GM19238 (cell line): ENCODE results near the gene ACAP3.

Experiments used
- DNase-seq: peaks from one replicate; pipeline ENCODE4 v3.0.0; 2011; ENCODE audit warnings: low spot score; ENCODE audit not compliant: insufficient read length

Gene ACAP3

DNA sequence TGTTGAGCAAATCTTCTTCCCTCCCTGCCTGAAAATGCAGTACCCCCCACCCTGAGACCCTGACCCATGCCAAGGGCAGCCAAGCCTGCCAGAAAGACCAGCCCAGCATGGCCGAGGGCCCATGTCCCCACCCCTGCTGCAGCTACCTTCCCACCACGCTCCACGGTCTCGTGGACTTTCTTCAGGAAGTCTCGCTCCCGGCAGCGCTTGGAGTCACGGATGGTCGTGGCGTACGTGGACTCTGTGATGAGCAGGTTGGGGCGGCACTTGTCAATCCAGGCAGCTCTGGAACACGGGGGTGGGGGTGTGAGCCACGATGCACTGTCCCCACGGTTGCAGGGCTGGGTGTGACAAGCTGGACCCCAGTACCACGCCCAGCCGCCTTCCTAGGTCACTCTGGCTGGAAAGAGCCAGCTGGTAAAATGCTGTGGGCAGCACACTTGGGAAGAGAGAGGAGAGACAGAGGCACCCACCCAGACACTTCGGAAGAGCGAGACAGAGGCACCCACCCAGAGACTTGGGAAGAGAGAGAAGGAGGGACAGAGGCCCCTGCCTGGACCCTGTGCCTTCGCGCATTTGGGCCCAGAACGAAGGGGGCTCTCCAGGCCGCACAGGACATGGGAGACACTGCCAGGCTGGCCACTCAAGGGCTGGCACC is 7.1 kb upstream of the ACAP3 start:
- DNase-seq: no peak

DNA sequence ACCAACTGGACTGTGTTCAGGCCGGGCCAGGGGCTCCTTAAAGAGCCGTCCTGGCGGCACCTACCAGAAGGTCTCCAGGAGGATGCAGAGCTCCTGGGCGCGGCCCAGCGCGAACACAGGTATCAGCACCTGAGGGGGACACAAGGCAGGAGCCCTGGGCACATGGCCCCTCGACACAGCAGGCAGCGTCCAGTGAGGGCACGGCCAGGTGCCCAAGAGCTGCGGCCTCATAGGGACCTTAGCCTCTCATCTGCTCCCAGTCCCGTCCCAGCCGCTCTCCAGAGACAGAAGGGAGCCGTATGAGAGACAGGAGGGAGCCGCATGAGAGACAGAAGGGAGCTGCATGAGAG is 6.5 kb upstream of the ACAP3 start:
- DNase-seq: no peak

DNA sequence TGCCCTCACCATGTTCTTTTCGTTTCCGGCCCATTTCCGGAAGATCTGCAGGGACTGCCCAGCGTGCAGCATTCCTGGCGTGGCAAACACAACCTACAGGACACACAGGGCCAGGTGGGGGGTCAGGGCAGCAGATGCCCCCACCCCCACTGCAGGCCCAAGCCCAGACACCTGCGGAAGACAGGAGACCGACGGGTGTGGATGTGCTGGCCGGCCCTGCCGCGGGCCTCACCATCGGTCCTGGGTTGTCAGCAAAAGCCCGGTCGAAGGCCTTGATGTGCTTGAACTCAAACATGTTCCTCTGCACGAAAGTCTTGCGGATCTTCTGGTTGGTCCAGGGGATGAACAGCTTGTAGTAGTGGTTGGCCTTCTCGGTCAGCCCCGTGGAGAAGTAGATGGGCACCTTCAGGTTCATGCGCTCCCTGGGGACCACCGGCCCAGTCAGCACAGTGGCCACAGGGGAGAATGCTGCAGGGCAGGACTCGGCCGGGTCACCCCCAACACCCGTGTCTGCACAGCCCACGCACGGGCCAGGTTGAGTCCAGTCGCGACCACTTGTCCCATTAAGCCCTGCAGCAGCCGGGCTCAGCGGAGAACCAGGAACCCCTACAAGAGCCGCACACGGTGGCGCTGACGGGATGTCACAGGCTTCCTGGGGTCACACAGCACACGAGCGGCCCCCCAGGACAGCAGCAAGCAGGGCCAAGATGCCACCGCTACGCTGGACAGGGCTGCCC is 5.9 kb upstream of the ACAP3 start:
- DNase-seq: no peak

DNA sequence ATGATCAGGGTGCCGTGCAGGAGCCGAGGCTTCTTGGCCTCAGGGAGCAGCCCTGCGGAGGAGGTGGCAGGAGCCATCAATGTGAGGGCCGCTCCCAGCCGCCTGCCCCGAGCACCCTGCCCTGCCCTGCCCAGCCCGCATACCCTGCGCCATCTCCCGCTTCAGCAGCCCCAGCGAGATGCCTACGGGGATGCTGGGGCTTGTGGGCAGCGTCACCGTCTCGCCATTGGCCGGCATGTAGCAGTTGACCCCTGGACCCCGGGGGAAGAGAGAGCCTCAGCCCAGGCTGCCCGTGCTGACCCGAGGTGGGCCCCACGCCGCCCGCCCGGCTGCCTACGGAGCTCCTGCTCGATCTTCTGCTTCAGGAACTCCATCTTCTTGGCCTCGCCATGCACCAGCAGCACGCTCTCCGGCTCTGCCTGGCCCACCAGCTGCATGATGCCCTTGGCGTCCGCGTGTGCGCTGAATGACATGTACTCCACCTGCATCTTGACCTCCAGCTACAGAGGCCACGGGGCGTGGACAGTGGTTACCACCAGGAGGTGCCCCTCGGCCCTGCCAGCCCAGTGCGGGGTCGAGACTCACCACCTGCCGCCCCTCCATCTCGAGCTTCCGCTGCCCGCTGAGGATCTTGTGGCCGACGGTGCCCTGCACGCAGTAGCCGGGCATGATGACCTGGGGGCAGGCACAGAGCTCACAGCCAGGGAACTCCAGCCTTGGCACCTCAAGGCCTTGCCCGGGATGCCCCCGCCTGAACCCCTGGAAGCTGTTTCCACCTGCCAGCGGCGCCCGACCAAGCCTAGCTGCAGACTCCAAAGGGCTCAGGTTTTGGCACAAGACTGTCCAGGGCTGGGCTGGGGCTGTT is 5.0 kb upstream of the ACAP3 start:
- no peak for DNase-seq

GRCh38 chr1:1311107-1312104 is 3.7 kb upstream of the ACAP3 start:
- no peak for DNase-seq

DNA sequence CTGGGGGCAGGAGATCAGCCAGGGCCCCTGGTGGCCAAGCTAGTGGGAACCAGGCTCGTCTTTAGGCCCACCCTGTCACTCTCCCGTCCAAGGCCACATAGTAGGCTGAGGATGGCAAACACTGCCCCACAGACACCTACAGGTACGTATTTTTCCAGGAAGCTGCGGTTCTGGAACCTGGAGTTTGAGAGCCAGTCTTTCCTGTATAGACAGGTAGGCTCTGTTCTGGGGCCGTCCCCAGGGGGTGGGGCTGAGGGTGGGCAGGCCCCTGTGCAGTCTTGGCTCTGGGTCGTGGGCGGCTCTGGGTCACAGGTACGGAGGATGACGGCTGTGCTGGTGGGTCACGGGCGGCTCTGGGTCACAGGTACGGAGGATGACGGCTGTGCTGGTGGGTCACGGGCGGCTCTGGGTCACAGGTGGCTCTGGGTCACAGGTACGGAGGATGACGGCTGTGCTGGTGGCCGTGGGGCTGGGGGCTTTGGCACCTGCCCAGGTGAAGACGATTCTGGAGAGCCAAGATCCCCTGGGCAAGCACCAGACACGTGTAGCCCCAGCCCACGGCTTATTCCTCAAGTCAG is 2.8 kb upstream of the ACAP3 start:
- DNase-seq: no peak

DNA sequence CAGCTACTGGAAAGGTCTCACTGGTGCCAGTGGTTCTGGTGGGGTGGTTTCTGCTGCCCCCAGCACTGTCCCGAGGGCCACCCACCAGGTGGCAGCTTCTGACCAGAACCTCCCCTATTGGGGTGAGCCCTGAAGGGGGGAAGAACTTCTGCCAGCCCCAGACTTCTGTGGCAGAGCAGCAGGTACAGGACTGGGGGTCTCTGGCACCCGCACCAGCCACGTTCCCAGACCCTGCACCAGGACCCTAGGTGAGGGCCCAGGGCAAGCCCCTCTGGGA is 2.3 kb upstream of the ACAP3 start:
- DNase-seq: no peak

DNA sequence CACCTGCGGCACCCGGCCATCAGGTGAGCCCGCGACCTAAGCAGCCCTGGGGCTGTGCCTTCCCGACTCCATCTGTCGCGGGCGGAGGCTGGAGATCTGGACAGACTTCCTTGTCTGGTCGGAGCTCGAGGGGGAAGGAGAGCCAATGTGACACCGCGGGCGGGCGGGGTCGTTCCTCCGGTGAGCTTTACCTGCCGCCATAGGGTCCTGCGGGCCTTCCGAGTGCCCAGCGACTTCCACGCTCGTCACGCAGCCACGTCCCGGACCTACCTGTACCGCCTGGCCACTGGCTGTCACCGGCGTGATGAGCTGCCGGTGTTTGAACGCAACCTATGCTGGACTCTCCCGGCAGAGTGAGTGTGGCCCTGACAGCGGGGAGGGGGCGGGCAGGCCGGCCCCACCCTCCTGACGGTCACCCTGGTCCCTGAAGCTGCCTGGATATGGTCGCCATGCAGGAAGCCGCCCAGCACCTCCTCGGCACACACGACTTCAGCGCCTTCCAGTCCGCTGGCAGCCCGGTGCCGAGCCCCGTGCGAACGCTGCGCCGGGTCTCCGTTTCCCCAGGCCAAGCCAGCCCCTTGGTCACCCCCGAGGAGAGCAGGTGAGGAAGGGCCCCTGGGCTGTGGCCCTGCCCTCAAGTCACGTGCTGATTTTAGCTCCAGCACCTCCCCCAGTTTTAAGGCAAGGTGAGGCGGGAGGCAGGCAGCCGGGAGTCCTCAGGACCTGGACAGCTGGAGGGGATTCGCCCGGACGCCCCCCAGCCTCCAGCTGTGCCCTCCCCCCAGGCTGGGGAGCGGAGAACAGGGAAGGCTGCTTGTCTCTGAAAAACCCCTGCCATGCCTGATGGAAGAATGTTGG is 1.8 kb upstream of the ACAP3 start:
- DNase-seq: no peak

- no peak for DNase-seq
Observed at GRCh38 chr1:1308756-1309250, 1.1 kb upstream of the ACAP3 start.

DNA sequence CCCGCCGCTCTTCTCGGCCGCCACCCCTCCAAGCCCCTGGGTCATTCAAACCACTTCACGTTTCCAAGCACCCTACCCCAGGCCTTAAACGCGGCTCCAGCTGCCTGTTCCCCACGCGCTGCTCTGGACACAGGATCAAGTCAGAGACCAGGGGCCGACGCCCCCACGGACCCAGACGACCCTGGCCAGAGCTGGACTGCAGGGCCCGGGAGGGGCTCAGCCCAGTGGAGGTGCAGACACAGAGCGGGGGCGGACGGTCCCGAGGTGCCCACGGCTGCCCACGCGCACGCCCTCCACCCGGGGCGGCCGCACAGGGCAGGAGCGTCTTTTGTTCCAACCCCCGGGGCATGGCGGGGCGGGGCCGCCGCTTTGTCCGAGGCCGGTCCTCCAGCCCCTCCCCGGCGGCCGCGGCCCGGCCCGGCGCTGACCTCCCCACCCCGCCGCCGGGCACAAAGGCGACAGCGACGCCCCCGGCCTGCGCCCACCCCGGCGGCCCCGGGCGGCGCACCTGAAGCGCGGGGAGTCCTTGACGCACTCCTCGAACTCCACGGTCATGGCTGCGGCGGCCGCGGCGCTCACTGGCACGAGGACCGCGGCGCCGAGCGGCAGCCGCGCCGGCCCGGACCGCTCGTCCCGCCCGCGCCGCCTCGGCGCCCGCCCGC is 338 bp downstream of the ACAP3 start:
- DNase-seq: no peak

GRCh38 chr1:1306661-1307260 is 969 bp downstream of the ACAP3 start:
- DNase-seq: no peak

DNA sequence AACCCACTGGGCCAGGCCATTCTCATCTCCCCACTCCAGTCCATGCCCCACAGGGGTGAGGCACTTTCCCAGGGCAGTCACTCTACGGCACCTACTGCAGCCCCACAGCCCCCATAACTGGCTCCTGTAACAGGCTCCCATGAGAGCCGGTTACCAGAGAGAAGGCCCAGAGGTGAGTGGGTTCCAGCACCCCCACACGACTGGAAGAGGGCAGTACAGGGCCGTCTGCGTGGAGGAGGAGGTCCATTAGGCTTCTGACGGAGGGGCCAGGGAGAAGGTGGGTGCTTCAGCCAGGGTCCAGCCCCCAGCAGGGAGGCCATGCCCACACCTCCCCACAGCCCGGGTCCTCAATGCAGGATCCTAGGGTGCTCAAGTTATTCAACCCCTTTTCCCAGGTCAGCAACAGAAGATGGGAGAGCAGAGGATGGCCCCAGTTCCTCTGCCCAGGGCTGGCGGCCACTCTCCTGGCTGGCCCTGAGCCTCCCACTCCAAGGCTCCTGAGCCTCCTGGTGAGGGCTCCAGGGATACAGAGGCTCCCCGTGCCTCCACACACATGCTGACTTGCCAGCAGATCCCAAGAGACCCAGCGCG is 1.6 kb downstream of the ACAP3 start:
- no peak for DNase-seq

- DNase-seq: peak; percentile 78
Observed at GRCh38 chr1:1305300-1306069, 2.2 kb downstream of the ACAP3 start.

DNA sequence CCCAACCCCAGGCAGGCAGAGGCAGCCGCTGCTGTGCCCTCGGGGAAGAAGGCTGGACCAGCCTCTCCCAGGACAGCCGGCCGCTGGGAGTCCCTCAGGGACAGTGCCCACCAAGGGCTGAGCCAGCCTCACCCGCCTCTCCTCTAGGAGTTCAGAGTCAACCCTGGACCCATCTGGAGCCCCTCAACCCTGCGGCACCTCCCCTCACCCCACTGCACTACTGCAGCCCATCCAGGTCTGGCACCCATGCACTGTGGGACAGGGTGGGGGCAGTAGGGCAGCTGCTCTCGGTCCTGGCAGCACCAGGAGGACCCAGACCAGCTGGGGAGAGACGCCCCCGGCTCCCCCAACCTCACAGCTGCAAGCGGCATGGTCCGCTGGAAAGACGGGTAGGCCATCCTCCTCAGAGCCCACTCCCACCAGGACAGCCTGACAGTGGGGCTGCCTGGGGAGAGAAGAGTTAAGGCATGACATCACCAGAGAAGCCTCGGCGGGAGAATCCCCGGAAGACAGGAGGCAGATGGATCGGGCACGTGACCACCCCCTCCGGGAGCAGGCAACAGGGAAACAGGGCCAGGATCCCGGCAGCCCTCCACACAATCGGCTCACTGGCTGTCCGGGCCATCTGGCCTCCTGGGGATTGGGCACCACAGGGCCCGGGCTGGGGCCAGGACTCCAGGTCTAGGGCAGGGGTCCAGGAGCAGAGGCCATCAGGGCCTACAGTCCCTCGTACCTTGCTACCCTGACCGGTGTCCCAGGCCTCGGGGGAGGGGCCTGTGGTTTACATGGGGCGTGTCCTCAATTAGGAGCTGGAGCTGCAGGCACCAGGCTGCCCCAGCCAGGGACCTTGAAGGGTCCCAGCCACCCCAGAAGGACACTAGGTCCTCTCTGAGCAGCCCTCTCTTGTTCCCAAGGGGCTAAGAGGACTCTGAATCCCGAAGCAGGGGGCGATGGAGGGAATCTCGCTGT is 3.1 kb downstream of the ACAP3 start:
- no peak for DNase-seq

DNA sequence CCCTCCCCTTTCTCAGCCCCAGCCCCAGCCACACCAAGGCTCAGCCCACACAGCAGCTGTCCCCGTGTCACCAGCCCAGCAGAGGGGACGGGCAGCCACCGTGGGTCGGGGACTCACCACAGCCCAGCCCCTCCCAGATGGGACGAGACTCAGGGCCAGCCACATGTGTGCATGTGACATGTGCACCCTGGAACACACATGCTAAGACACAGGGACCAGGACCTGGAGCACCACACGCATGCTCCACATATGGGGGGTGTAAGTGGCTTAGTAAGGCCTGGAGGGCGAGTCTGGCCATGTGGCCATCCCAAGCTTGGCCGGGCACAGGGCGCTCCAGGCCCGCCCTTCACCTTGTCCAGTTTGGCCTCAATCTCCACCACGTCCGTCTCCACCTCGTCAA is 4.0 kb downstream of the ACAP3 start:
- DNase-seq: no peak

- DNase-seq: no peak
Observed at GRCh38 chr1:1302951-1303509, 4.7 kb downstream of the ACAP3 start.
